NCI-H146 (cell line): ENCODE data around the gene INHBC.
"Not testable (repeated sequence)": the region's sequence is repeated elsewhere in the genome, so short reads cannot be mapped to it uniquely, and the experiment has no call there.

ENCODE experiments used
- DNase-seq: peaks from one replicate; lab custom pipeline; 2025; lab: John Stamatoyannopoulos, UW

INHBC gene, protein sequence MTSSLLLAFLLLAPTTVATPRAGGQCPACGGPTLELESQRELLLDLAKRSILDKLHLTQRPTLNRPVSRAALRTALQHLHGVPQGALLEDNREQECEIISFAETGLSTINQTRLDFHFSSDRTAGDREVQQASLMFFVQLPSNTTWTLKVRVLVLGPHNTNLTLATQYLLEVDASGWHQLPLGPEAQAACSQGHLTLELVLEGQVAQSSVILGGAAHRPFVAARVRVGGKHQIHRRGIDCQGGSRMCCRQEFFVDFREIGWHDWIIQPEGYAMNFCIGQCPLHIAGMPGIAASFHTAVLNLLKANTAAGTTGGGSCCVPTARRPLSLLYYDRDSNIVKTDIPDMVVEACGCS

DNA sequence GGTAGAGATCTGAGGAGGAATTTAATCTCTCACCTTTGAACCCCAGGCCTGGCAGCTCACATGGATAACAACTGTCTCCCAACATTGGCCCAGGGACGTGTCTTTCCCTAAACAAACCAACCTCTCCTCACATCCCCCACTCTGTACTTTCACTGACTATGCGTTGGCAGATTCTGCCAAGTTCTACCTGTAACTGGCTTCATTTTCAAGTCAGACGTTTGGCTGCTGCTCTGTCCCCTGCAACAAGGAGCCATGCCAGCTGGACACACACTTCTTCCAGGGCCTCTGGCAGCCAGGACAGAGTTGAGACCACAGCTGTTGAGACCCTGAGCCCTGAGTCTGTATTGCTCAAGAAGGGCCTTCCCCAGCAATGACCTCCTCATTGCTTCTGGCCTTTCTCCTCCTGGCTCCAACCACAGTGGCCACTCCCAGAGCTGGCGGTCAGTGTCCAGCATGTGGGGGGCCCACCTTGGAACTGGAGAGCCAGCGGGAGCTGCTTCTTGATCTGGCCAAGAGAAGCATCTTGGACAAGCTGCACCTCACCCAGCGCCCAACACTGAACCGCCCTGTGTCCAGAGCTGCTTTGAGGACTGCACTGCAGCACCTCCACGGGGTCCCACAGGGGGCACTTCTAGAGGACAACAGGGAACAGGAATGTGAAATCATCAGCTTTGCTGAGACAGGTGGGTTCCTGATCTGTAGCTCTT is at the start of gene INHBC:
INHBC (plus strand) TSS at position 268 of the 707 bp plus-strand sequence; CDS start at position 371, 103 bp downstream.
- no peak for DNase-seq

DNA sequence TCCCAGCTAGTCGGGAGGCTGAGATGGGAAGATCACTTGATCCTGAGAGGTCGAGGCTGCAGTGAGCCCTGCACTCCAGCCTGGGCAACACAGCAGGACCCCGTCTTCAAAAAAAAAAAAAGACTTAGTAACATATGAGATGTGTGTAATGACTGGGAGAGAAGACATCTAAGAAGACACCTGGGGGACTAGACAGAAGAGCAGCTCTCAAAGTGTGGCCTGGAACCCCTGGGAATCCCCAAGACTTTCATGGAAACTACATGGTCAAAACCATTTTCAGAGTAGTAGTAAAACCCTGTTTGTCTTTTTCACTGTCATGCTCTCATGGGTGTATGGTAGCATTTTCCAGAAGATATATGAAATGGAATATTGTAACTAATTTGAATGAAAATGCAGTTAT is 49.0 kb upstream of the INHBC start:
- no peak for DNase-seq

DNA sequence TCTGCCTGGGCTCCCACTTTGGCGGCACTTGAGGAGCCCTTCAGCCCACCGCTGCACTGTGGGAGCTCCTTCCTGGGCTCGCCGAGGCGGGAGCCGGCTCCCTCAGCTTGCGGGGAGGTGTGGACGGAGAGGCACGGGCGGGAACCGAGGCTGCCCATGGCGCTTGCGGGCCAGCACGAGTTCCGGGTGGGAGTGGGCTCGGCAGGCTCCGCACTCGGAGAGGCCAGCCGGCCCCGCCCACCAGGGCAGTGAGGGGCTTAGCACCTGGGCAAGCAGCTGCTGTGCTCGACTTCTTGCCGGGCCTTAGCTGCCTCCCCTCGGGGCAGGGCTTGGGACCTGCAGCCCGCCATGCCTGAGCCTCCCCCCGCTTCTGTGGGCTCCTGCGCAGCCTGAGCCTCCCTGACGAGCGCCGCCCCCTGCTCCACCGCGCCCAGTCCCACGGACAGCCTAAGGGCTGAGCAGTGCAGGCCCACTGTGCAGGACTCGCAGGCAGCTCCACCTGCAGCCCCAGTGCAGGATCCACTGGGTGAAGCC is 48.3 kb upstream of the INHBC start:
- no peak for DNase-seq

DNA sequence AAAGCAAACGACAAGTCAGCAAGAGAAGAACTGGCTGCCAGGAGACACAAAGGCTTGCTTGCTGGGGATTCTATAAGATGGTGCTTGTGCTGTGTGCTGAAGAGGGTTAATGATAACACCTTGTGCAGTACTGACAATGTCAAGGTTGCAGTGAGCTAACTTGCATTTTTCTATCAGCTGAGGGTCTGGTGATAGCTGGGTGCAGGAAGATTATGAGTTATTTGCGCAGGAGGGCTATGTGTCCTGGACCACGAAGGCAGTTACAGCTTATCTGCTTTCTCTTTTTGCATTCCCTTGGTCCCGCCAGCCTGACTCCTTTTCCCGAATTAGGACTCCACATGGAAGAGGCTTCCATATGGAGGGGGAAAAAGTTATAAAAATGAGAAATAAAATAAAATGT is 46.2 kb upstream of the INHBC start:
- no peak for DNase-seq

DNA sequence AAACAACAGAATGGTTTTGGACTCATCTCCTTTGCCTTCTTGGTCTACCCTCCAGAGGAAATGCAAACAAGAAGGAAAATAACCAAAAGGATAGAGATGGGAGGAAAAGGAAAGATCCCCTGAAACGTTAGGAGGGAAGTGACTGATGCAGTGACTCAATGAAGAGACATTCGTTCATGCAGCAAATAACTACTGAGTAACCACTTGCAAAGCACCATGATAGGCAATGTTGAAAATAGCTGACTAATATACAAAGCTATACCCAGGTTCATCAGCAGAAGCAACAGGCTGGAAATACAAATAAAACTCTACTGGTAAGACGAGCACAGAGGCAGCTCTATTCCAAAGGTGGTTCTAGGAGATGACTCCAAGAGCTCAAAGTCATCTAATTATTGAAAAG is 45.6 kb upstream of the INHBC start:
- DNase-seq, result no peak

DNA sequence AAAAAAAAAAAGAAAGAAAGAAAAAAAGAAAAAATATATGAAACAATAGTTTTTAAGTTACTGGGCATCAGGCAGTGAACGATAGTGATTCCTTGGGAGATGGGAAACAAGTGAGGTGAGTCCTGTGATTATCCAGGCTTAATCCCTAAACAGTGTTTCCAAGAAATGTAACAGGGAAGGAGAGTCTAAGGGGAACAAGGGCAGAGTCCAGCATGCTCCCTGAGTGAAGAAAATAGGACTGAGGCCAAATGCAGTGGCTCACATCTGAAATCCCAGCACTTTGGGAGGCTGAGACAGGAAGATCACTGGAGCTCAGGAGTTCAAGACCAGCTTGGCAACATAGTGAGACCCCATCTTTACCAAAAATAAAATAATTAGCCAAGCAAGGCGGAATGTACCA is 44.4 kb upstream of the INHBC start:
- no peak for DNase-seq

DNA sequence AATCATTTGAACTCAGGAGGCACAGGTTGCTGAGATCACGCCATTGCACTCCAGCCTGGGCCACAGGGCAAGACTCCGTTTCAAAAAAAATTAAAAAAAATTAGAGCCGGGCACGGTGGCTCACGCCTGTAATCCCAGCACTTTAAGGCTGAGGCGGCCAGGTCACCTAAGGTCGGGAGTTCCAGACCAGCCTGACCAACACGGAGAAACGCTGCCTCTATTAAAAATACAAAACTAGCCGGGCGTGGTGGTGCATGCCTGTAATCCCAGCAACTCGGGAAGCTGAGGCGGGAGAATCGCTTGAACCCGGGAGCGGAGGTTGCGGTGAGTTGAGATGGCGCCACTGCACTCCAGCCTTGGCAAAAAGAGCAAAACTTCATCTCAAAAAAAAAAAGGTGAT is 39.5 kb upstream of the INHBC start:
- no peak for DNase-seq

DNA sequence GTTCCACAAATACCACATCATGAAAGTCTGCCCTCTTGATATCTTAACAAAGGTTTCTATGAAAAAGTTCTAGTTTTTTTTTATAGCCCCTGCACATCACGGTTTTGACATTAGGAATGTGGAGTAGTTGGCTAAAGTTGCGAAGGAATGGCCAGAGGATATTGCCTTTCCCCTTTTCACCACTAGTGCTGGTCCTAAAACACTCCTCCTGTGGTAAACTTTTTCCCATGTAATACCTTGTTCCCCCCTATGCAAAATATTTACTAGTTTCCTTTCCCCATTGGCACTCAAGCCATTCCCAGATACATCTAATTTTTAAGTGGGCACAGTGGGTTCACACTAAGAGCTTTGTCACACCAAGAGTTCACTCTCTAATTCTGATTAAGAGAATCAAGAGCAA is 37.1 kb upstream of the INHBC start:
- DNase-seq, result no peak

DNA sequence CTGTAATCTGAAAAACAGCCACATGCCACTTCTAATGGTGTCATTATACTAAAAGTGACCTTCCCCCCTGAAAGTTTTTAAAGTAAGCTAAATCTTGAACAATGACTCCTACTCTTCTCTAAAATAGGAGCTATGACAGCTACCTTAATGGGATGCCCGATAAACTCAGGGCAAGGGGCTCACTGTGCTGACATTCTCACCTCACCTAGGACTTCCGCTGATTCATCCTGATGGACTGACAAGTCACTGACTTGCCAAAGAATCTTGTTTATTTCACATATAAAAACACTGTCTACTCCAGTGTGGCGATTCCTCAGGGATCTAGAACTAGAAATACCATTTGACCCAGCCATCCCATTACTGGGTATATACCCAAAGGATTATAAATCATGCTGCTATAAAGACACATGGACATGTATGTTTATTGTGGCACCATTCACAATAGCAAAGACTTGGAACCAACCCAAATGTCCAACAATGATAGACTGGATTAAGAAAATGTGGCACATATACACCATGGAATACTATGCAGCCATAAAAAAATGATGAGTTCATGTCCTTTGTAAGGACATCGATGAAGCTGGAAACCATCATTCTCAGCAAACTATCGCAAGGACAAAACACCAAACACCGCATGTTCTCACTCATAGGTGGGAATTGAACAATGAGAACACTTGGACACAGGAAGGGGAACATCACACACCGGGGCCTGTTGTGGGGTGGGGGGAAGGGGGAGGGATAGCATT is 34.7 kb upstream of the INHBC start:
- not testable (repeated sequence) for DNase-seq

DNA sequence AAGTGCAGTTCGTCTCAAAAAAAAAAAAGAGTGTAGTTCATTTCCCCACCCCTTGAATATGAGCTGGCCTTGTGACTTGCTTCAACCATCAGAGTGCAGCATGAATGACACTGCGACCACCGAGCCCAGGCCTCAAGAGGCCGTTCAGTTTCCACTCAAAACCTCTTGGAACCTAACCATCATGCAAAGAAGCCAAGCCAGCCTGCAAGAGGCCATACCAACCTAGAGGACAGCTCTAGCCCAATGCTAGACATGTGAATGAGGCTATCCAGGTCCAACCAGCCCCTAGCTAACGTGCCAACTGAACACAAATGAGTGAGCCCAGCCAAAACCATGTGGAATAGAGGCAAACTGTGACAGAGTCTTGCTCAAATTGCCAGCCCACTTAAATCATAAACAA is 33.4 kb upstream of the INHBC start:
- no peak for DNase-seq

DNA sequence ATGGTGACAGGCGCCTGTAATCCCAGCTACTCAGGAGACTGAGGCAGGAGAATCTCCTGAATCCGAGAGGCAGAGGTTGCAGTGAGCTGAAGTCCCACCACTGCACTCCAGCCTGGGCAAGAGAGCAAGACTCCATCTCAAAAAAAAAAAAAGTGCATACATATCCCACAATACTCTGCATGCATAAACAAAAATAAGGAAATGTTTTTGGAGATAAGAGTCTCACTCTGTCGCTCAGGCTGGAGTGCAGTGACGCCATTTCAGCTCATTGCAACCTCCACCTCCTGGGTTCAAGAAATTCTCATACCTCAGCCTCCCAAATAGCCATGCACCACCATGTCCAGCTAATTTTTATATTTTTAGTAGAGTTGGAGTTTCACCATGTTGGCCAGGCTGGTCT is 32.4 kb upstream of the INHBC start:
- not testable (repeated sequence) for DNase-seq

DNA sequence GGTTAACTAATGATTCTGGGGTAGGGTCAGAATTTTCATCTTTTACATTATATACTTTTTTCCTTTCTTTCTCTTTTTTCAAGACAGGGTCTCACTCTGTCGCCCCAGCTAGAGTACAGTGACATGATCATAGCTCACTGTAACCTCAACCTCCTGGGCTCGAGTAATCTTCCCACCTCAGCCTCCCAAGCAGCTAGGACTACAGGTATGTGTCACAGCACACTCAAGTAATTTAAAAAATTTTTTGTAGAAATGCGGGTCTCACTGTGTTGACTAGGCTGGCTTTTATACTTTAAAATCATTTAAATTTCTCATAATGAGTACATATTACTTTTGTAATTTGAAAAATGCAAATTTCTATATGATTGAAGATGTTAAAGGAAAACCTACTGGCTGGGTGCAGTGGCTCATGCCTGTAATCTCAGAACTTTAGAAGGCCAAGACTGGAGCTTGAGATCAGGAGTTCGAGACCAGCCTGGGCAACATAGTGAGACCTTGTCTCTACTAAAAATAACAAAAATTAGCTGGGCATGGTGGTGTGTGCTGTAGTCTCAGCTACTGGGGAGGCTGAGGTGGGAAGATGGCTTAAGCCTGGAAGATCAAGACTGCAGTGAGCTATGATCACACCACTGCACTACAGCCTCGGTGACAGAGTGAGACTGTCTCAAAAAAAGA is 29.5 kb upstream of the INHBC start:
- no peak for DNase-seq

DNA sequence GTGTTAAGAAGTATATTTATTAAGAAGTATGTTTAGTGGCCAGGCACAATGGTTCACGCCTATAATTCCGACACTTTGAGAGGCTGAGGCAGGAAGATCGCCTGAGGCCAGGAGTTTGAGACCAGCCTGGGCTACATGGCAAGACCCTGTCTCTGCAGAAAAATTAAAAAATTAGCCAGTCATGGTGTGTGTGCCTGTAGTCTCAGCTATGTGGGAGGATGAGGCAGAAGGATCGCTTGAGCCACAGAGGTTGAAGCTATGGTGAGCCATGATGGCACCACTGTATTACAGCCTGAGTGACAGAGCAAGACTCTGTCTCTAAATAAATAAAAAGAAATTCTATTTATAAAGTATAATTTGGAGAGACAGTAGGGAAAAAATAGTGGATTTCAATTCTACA is 24.1 kb upstream of the INHBC start:
- no peak for DNase-seq

DNA sequence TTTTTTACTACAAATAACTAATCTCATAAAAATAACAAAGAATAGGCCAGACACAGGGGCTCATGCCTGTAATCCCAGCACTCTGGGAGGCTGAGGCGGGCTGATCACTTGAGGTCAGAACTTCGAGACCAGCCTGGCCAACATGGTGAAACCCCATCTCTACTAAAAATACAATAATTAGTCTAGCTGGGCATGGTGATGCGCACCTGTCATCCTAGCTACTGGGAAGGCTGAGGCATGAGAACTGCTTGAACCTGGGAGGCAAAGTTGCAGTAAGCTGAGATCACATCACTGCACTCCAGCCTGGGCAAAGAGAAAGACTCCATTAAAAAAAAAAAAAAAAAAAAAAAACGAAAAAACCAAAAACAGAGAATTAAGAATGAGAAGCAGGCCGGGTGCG is 20.4 kb upstream of the INHBC start:
- not testable (repeated sequence) for DNase-seq

DNA sequence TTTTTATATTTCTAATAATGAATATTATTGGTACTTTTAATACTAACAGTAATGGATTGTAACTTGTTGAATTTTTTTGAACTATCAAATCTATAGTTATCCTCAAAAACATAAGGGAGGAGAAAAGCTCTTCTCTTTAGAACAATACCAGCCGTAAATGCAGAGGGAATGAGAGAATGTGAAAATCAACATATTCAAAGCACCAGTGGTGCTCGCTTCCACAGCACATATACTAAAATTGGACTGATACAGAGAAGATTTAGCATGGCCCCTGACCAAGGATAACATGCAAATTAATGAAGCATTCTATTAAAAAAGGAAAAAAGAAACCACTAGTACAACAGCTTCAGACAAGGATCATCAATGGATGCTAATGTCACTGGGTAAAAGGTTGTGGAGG is 19.5 kb upstream of the INHBC start:
- DNase-seq, result no peak

DNA sequence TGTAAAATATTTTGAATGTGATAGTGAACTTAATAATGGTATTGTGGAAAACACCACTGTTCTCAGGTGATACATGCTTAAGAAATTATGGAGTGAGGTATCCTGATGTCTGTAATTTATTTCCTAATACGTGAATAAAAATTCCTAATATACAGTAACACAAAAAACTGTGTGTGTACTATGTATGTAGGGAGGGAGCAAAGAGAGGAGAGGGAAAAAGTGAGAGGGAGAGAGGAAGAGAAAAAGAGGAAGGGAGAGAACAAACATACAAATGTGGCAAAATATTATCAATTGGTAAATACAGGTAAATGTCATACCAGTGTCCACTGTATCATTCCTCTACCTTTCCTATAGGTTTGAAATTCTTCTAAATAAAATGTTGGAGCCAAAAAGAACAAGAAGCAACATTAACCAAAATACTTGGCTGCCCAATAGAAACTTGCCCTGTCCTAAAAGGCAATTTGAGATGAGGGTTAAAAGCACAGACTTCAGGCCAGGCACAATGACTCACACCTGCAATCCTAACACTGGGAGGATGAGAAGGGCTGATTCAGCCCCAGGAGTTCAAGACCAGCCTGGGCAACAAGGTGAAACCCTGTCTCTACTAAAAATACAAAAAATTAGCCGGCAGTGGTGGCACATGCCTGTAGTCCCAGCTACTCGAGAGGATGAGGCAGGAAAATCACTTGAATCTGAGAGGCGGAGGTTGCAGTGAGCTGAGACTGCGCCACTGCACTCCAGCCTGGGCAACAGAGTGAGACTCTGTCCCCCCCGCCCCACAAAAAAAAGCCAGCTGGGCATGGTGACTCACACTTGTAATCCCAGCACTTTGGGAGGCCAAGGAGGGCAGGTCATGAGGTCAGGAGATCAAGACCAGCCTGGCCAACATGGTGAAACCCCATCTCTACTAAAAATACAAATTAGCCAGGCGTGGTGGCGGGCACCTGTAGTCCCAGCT is 18.3 kb upstream of the INHBC start:
- no peak for DNase-seq

DNA sequence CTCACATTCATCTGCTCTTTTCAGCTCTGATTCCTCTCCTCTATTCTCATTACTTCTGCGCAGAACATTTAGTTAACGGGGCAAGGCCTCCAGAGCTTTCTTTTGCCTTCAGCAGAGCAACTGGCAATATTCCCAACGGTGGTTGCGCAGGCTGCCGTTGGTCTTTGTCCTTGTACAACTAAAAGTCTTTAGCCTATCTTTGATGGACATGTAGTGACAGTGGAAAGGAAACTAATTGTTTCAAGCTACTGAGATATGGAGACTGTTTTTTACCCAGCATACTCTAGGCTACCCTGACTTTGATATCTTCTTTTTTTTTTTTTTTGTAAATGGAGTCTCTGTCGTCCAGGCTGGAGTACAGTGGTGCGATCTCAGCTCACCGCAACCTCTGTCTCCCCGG is 16.3 kb upstream of the INHBC start:
- DNase-seq, result no peak

DNA sequence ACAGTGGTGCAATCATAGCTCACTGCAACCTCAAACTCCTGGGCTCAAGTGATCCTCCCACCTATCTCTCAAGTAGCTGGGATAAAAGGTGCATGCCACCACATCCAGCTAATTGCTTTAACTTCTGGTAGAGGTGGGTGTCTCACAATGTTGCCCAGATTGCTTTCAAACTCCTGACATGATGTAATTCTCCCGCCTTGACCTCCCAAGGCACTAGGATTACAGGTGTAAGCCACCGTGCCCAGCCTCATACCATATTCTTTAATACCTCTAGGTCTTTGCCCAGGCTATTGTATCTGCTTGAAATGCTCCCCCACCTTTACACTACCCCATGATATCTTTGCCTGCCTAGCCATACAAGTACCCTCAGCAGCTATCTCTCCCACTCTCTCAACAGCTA is 15.1 kb upstream of the INHBC start:
- DNase-seq, result no peak

DNA sequence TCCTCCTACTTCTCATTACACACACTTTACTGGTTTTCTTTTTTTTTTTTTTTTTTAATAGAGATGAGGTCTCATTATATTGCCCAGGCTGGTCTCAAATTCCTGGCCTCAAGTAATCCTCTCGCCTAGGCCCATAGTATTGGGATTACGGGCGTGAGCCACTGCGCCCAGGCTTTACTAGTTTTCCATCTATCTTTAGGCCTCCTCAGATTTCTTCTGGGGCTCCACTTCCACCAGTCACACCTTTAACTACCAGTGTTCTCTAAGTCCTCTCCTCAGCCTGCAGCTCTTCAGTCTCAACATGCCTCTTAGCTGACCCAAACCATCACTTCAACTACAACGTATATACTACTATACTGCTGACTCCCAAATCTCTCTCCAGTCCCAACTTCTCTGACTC is 14.1 kb upstream of the INHBC start:
- no peak for DNase-seq

DNA sequence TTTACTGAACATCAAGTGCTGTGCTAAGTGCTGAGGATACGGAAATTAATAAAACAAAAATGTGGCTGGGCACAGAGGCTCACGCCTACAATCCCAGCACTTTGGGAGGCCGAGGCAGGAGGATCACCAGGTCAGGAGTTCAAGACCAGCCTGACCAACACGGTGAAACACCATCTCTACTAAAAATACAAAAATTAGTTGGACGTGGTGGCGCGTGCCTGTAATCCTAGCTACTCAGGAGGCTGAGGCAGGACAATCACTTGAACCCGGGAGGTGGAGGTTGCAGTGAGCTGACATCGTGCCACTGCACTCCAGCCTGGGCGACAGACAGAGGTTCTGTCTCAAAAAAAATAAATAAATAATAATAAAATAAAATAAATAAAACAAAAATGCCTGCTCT is 7.6 kb upstream of the INHBC start:
- not testable (repeated sequence) for DNase-seq

DNA sequence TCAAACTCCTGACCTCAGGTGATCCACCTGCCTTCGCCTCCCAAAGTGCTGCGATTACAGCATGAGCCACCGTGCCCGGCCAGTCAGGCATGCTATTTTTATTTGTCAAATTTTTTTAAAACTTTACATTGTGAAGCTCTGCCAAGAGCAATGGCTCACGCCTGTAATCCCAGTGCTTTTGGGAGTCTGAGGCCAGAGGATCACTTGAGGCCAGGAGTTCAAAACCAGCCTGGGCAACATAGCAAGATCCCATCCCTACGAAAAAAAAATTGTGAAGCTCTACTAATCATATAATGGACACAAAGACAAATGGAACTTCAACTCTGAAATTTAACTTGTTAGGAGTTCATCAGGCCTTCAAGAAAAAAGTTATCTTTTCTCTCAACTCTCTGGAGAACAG is 5.6 kb upstream of the INHBC start:
- DNase-seq, result no peak
